ENCODE data around the gene ZNF121. TPM values are rescaled to one million over a fixed set of nuclear protein-coding genes. Genes with fewer than 3 reads are reported as not detected.

The ZNF121 gene
- total RNA-seq, 4 donors from 2014 or later: 10.1 to 21.0 (median 14.0) TPM

GRCh38 chr19:9523885-9524474 is 60.3 kb downstream of the ZNF121 start:
- Histone ChIP-seq H3K36me3 (peaks cover 8 to 38% (median 23%) of the 10 kb centered on the region in 4 donors), H3K27ac (no peak overlapping the region), H3K27me3 (no peaks in the 10 kb centered on the region), H3K4me1 (no peaks in the 10 kb centered on the region), H3K9me3 (peaks cover 81 to 95% of the 10 kb centered on the region in 2 donors), H3K4me3 (no peak overlapping the region)
- in situ Hi-C loops (cut with MboI; ENCODE audit: low pct_ligation_motif_present in 1 of 4, low pct_unique_long_range_greater_than_20kb in 1 of 4, low sequenced_read_pairs in 3 of 4) (no loop called here), intact Hi-C loops (cut with DNase I; ENCODE audit: low total_unique reads) (no loop called here)
- DNase-seq: no peak
- 97 to 100% methylated on average over 1 of the region's 1 CpG for WGBS, 2 donors (ENCODE audit: low coverage in 1 of 2)
- TF ChIP-seq POLR2A (IDR thresholded peaks at IDR 0.05): no peak
- TF ChIP-seq EP300 (IDR thresholded peaks at IDR 0.05; ENCODE audit: low read depth): no peak
- TF ChIP-seq POLR2AphosphoS5 (IDR thresholded peaks at IDR 0.05): no peak
- TF ChIP-seq CTCF (IDR thresholded peaks at IDR 0.05): no peak

Other genes starting within 250 kb of the ZNF121 start
- gene ZNF177, start 221.5 kb downstream of the ZNF121 start, total RNA-seq: 1 to 10 TPM in 3 of 4 donors, not detected in 1; 1.8 to 4.2 (median 2.1) TPM
- 10 to 100 TPM; 15.0 to 67.5 (median 30.5) TPM for gene ZNF266, start 148.9 kb downstream of the ZNF121 start, total RNA-seq
- not detected for gene ZNF560, start 85.9 kb downstream of the ZNF121 start, total RNA-seq
- gene ZNF426, start 45.9 kb downstream of the ZNF121 start, total RNA-seq: 10 to 100 TPM in 2 of 4 donors, 1 to 10 TPM in 2; 6.5 to 29.9 (median 16.4) TPM
- 10 to 100 TPM in 3 of 4 donors, 1 to 10 TPM in 1; 6.4 to 36.7 (median 26.0) TPM for gene ZNF561, start 36.7 kb upstream of the ZNF121 start, total RNA-seq
- 10 to 100 TPM in 3 of 4 donors, 1 to 10 TPM in 1; 5.6 to 36.8 (median 17.6) TPM for gene ZNF562, start 90.6 kb upstream of the ZNF121 start, total RNA-seq
- 10 to 100 TPM in 3 of 4 donors, 1 to 10 TPM in 1; 10.0 to 18.1 (median 14.2) TPM for gene ZNF846, start 184.2 kb upstream of the ZNF121 start, total RNA-seq
- gene FBXL12, start 234.6 kb upstream of the ZNF121 start, total RNA-seq: 100 to 1,000 TPM in 2 of 4 donors, 10 to 100 TPM in 2; 32.9 to 184 (median 83.1) TPM
- gene UBL5, start 243.4 kb upstream of the ZNF121 start, total RNA-seq: 100 to 1,000 TPM in 3 of 4 donors, 10 to 100 TPM in 1; 61.0 to 563 (median 249) TPM